ENCODE measurements around the gene GABRR3.

DNA sequence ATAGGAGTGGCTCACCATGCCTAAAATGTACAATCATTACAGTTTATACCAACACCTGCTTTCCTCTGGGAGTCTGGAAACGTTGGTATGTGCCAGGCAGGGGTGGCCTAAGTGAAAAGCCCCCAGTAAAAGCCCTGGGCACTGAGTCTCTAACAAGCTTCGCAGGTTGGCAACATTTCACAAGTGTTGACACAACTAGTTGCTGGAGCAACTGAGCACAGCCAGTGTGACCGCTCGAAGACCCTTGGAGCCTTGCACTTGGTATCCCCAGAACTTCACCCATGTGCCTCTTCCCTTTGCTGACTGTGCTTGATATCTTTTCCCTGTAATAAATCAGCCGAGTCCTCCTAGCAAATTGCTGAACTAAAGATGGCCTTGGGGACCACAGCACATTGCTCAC lies 65.6 kb downstream of the GABRR3 start:
- no peak for TF ChIP-seq EZH2 (IDR thresholded peaks at IDR 0.05; ENCODE audit: low read length, unreplicated experiment)
- TF ChIP-seq, protein P1, sequence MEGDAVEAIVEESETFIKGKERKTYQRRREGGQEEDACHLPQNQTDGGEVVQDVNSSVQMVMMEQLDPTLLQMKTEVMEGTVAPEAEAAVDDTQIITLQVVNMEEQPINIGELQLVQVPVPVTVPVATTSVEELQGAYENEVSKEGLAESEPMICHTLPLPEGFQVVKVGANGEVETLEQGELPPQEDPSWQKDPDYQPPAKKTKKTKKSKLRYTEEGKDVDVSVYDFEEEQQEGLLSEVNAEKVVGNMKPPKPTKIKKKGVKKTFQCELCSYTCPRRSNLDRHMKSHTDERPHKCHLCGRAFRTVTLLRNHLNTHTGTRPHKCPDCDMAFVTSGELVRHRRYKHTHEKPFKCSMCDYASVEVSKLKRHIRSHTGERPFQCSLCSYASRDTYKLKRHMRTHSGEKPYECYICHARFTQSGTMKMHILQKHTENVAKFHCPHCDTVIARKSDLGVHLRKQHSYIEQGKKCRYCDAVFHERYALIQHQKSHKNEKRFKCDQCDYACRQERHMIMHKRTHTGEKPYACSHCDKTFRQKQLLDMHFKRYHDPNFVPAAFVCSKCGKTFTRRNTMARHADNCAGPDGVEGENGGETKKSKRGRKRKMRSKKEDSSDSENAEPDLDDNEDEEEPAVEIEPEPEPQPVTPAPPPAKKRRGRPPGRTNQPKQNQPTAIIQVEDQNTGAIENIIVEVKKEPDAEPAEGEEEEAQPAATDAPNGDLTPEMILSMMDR (conservative IDR thresholded peaks at IDR 0.05; ENCODE audit: low read depth, low read length) = no peak
- no peak for TF ChIP-seq EZH2phosphoT487 (IDR thresholded peaks at IDR 0.05; ENCODE audit: borderline replicate concordance, low read length)

Measured in PC-3 (cell line).